ENCODE results near the gene GRIK2.

GRIK2 gene

GRCh38 chr6:101458336-101458735 lies 64.8 kb downstream of the GRIK2 start:
- no peak for DNase-seq (ENCODE audit: low read depth)

GRCh38 chr6:101458826-101459225 lies 65.3 kb downstream of the GRIK2 start:
- DNase-seq (ENCODE audit: low read depth): no peak

- no peak for DNase-seq (ENCODE audit: low read depth)
Observed at GRCh38 chr6:101462576-101462975, 69.1 kb downstream of the GRIK2 start.

- no peak for DNase-seq (ENCODE audit: low read depth)
Observed at GRCh38 chr6:101465863-101466262, 72.4 kb downstream of the GRIK2 start.

GRCh38 chr6:101477436-101477835 lies 83.9 kb downstream of the GRIK2 start:
- DNase-seq (ENCODE audit: low read depth): no peak

GRCh38 chr6:101478891-101479290 lies 85.4 kb downstream of the GRIK2 start:
- DNase-seq (ENCODE audit: low read depth): no peak

GRCh38 chr6:101482606-101483005 lies 89.1 kb downstream of the GRIK2 start:
- DNase-seq (ENCODE audit: low read depth): no peak

GRCh38 chr6:101484781-101485180 lies 91.3 kb downstream of the GRIK2 start:
- DNase-seq (ENCODE audit: low read depth): no peak

GRCh38 chr6:101486124-101486523 lies 92.6 kb downstream of the GRIK2 start:
- no peak for DNase-seq (ENCODE audit: low read depth)

GRCh38 chr6:101486726-101487125 lies 93.2 kb downstream of the GRIK2 start:
- DNase-seq (ENCODE audit: low read depth): no peak

GRCh38 chr6:101489456-101489855 lies 95.9 kb downstream of the GRIK2 start:
- DNase-seq (ENCODE audit: low read depth): no peak

- DNase-seq (ENCODE audit: low read depth): no peak
Observed at GRCh38 chr6:101490857-101491256, 97.3 kb downstream of the GRIK2 start.

GRCh38 chr6:101502818-101503217 lies 109.3 kb downstream of the GRIK2 start:
- DNase-seq (ENCODE audit: low read depth): no peak

- DNase-seq (ENCODE audit: low read depth): no peak
Observed at GRCh38 chr6:101509536-101509935, 116.0 kb downstream of the GRIK2 start.

GRCh38 chr6:101513181-101513580 lies 119.7 kb downstream of the GRIK2 start:
- DNase-seq (ENCODE audit: low read depth): no peak

- DNase-seq (ENCODE audit: low read depth): no peak
Observed at GRCh38 chr6:101516578-101516977, 123.1 kb downstream of the GRIK2 start.

- DNase-seq (ENCODE audit: low read depth): no peak
Observed at GRCh38 chr6:101517632-101518031, 124.1 kb downstream of the GRIK2 start.

- DNase-seq (ENCODE audit: low read depth): no peak
Observed at GRCh38 chr6:101522254-101522653, 128.7 kb downstream of the GRIK2 start.

GRCh38 chr6:101527467-101527866 lies 134.0 kb downstream of the GRIK2 start:
- DNase-seq (ENCODE audit: low read depth): no peak

GRCh38 chr6:101528801-101529200 lies 135.3 kb downstream of the GRIK2 start:
- DNase-seq (ENCODE audit: low read depth): no peak

GRCh38 chr6:101531538-101531937 lies 138.0 kb downstream of the GRIK2 start:
- DNase-seq (ENCODE audit: low read depth): no peak

GRCh38 chr6:101534386-101534785 lies 140.9 kb downstream of the GRIK2 start:
- DNase-seq (ENCODE audit: low read depth): no peak

GRCh38 chr6:101534821-101535220 lies 141.3 kb downstream of the GRIK2 start:
- no peak for DNase-seq (ENCODE audit: low read depth)

- DNase-seq (ENCODE audit: low read depth): no peak
Observed at GRCh38 chr6:101537753-101538316, 144.3 kb downstream of the GRIK2 start.
